Esophagus squamous epithelium (tissue), 4 donors: ENCODE results near the gene DDX17.

Source experiments
- POLR2A ChIP-seq, 4 donors: fragments of 450-650 bp; IDR thresholded peaks; one replicate each; pipeline ENCODE4 v1.6.1; 2017; ENCODE audit warnings: antibody characterized with exemption in 4 of 4, mild to moderate bottlenecking in 4 of 4, moderate library complexity in 3 of 4
- TF ChIP-seq, protein P1 (sequence below), 6 experiments: fragments of 450-650 bp in 4 of 6; fragments of 200-600 bp in 2 of 6; sonication (generic) in 2 of 6; IDR thresholded peaks; one replicate each; pipeline ENCODE4 v1.5.1; 2016 to 2019; ENCODE audit warnings: antibody characterized with exemption in 6 of 6, mild to moderate bottlenecking in 4 of 6, moderate library complexity in 4 of 6

- TF ChIP-seq, protein P1, sequence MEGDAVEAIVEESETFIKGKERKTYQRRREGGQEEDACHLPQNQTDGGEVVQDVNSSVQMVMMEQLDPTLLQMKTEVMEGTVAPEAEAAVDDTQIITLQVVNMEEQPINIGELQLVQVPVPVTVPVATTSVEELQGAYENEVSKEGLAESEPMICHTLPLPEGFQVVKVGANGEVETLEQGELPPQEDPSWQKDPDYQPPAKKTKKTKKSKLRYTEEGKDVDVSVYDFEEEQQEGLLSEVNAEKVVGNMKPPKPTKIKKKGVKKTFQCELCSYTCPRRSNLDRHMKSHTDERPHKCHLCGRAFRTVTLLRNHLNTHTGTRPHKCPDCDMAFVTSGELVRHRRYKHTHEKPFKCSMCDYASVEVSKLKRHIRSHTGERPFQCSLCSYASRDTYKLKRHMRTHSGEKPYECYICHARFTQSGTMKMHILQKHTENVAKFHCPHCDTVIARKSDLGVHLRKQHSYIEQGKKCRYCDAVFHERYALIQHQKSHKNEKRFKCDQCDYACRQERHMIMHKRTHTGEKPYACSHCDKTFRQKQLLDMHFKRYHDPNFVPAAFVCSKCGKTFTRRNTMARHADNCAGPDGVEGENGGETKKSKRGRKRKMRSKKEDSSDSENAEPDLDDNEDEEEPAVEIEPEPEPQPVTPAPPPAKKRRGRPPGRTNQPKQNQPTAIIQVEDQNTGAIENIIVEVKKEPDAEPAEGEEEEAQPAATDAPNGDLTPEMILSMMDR (IDR thresholded peaks at IDR 0.05), result no peak
- no peak for TF ChIP-seq POLR2A (IDR thresholded peaks at IDR 0.05)
These were observed 52.1 kb downstream of the DDX17 start for GRCh38 chr22:38453996-38454352.
